H9 (cell line): Measurements from ENCODE around the gene SLC2A11. TPM values are rescaled to one million over a fixed set of nuclear protein-coding genes. Genes with fewer than 3 reads are reported as not detected.
"Not testable (repeated sequence)": the region's sequence is repeated elsewhere in the genome, so short reads cannot be mapped to it uniquely, and the experiment has no call there.

ENCODE experiments used
- DNase-seq: peaks from one replicate; pipeline ENCODE4 v3.0.0-alpha.2; 2017
- H2AFZ ChIP-seq: one replicate; pipeline ENCODE4 v1.6.1; 2013; ENCODE audit warnings: mild to moderate bottlenecking, low read length, control low read depth, moderate library complexity
- H2AK5ac ChIP-seq: 2 replicates; pipeline ENCODE4 v1.6.1; 2013; ENCODE audit warnings: low read length, control low read depth, mixed read lengths; ENCODE audit not compliant: insufficient read length
- H2BK120ac ChIP-seq: one replicate; pipeline ENCODE4 v1.6.1; 2013; ENCODE audit warnings: low read depth, mild to moderate bottlenecking, low read length, control low read depth, inconsistent platforms; ENCODE audit not compliant: poor library complexity, severe bottlenecking
- H2BK12ac ChIP-seq: 2 replicates; pipeline ENCODE4 v1.6.1; 2013; ENCODE audit warnings: low read length, control low read depth, mixed read lengths, low read depth; ENCODE audit not compliant: insufficient read length
- H2BK15ac ChIP-seq: 2 replicates; pipeline ENCODE4 v1.6.1; 2013; ENCODE audit warnings: low read depth, low read length, control low read depth
- H2BK20ac ChIP-seq: one replicate; pipeline ENCODE4 v1.6.1; 2013; ENCODE audit warnings: low read depth, mild to moderate bottlenecking, low read length, control low read depth, inconsistent platforms; ENCODE audit not compliant: poor library complexity, severe bottlenecking
- H2BK5ac ChIP-seq: 2 replicates; pipeline ENCODE4 v1.6.1; 2013; ENCODE audit warnings: low read length, control low read depth, mixed read lengths; ENCODE audit not compliant: insufficient read length
- H3K14ac ChIP-seq: 2 replicates; pipeline ENCODE4 v1.6.1; 2013; ENCODE audit warnings: low read length, control low read depth; ENCODE audit not compliant: insufficient read depth
- H3K18ac ChIP-seq: 2 replicates; pipeline ENCODE4 v1.6.1; 2013; ENCODE audit warnings: low read depth, mild to moderate bottlenecking, mixed read lengths, low read length, control low read depth; ENCODE audit not compliant: insufficient read length
- H3K23ac ChIP-seq: 2 replicates; pipeline ENCODE4 v1.6.1; 2013; ENCODE audit warnings: low read length, control low read depth, mixed read lengths, low read depth; ENCODE audit not compliant: insufficient read length
- H3K23me2 ChIP-seq: 2 replicates; pipeline ENCODE4 v1.6.1; 2013; ENCODE audit warnings: low read depth, mild to moderate bottlenecking, mixed read lengths, low read length, control low read depth; ENCODE audit not compliant: insufficient read length, poor library complexity, severe bottlenecking
- H3K27ac ChIP-seq: 2 replicates; pipeline ENCODE4 v1.5.1; 2013; ENCODE audit warnings: low read length, control low read depth, mixed read lengths, low read depth; ENCODE audit not compliant: insufficient read length
- H3K27me3 ChIP-seq: 2 replicates; pipeline ENCODE4 v1.6.1; 2013; ENCODE audit warnings: low read length, control low read depth, inconsistent platforms; ENCODE audit not compliant: insufficient read depth
- H3K4ac ChIP-seq: 2 replicates; pipeline ENCODE4 v1.6.1; 2013; ENCODE audit warnings: low read depth, mild to moderate bottlenecking, control low read depth, inconsistent platforms, low read length, moderate library complexity
- H3K4me1 ChIP-seq: 2 replicates; pipeline ENCODE4 v1.6.1; 2013; ENCODE audit warnings: low read length, control low read depth, inconsistent platforms; ENCODE audit not compliant: insufficient read depth
- H3K4me2 ChIP-seq: 2 replicates; pipeline ENCODE4 v1.6.1; 2013; ENCODE audit warnings: low read length, control low read depth, mixed read lengths; ENCODE audit not compliant: insufficient read length, insufficient read depth
- H3K56ac ChIP-seq: 2 replicates; pipeline ENCODE4 v1.6.1; 2013; ENCODE audit warnings: low read depth, mild to moderate bottlenecking, mixed read lengths, low read length, control low read depth; ENCODE audit not compliant: insufficient read length
- H3K79me1 ChIP-seq: 2 replicates; pipeline ENCODE4 v1.6.1; 2013; ENCODE audit warnings: low read depth, mild to moderate bottlenecking, moderate library complexity, low read length, control low read depth, inconsistent platforms; ENCODE audit not compliant: insufficient read depth, poor library complexity, severe bottlenecking
- H3K79me2 ChIP-seq: 2 replicates; pipeline ENCODE4 v1.6.1; 2013; ENCODE audit warnings: low read length, control low read depth, inconsistent platforms; ENCODE audit not compliant: insufficient read depth
- H3K9ac ChIP-seq: 2 replicates; pipeline ENCODE4 v1.6.1; 2013; ENCODE audit warnings: low read length, control low read depth, mixed read lengths; ENCODE audit not compliant: insufficient read length; ENCODE audit errors: extremely low read depth
- H3K9me3 ChIP-seq: one replicate; pipeline ENCODE4 v1.6.1; 2013; ENCODE audit warnings: low read depth, low read length, inconsistent platforms; ENCODE audit not compliant: control insufficient read depth
- H3T11ph ChIP-seq: one replicate; pipeline ENCODE4 v1.6.1; 2013; ENCODE audit warnings: mild to moderate bottlenecking, low read length, control low read depth, inconsistent platforms
- H4K20me1 ChIP-seq: one replicate; pipeline ENCODE4 v1.6.1; 2013; ENCODE audit not compliant: control insufficient read depth, insufficient read length, insufficient read depth
- H4K5ac ChIP-seq: 2 replicates; pipeline ENCODE4 v1.6.1; 2013; ENCODE audit warnings: low read depth, mild to moderate bottlenecking, mixed read lengths, low read length, control low read depth; ENCODE audit not compliant: insufficient read length
- H4K8ac ChIP-seq: replicated peaks from 2 replicates; pipeline ENCODE4 v1.6.1; 2013; ENCODE audit warnings: low read length, control low read depth, mixed read lengths, low read depth; ENCODE audit not compliant: insufficient read length
- H4K91ac ChIP-seq: 2 replicates; pipeline ENCODE4 v1.6.1; 2013; ENCODE audit warnings: low read depth, mild to moderate bottlenecking, moderate library complexity, mixed read lengths, low read length, control low read depth; ENCODE audit not compliant: insufficient read length
- H3K27ac Mint-ChIP-seq, 3 experiments: 2 replicates in 2 of 3; 3 replicates in 1 of 3; pipeline ENCODE4 v1.8.0; 2020 to 2021; ENCODE audit warnings: mixed read lengths in 3 of 3, mild to moderate bottlenecking in 1 of 3, moderate library complexity in 1 of 3
- H3K27me3 Mint-ChIP-seq: 2 replicates; pipeline ENCODE4 v1.8.0; 2021; ENCODE audit warnings: low read depth, mild to moderate bottlenecking, moderate library complexity, mixed read lengths
- H3K36me3 Mint-ChIP-seq, 3 experiments: 2 replicates in 2 of 3; 3 replicates in 1 of 3; pipeline ENCODE4 v1.8.0; 2020 to 2021; ENCODE audit warnings: low read depth in 3 of 3, mixed read lengths in 3 of 3; ENCODE audit not compliant: insufficient read depth in 1 of 3
- H3K4me1 Mint-ChIP-seq, 2 experiments: 2 replicates each; pipeline ENCODE4 v1.8.0; 2020; ENCODE audit warnings: mixed read lengths in 2 of 2
- H3K4me3 Mint-ChIP-seq, 2 experiments: 2 replicates in 1 of 2; 3 replicates in 1 of 2; pipeline ENCODE4 v1.8.0; 2020 to 2021; ENCODE audit warnings: mild to moderate bottlenecking in 2 of 2, mixed read lengths in 2 of 2, moderate library complexity in 1 of 2
- H3K9me3 Mint-ChIP-seq, 2 experiments: 2 replicates in 1 of 2; 3 replicates in 1 of 2; pipeline ENCODE4 v1.8.0; 2020; ENCODE audit warnings: mild to moderate bottlenecking in 2 of 2, mixed read lengths in 2 of 2, moderate library complexity in 1 of 2
- WGBS: extraction: QIAGEN DNeasy Blood & Tissue Kit; methylation state at CpG from one replicate; pipeline ENCODE4 v1.1.7; 2013; ENCODE audit warnings: missing lambda C conversion rate, low lambda C conversion rate, mixed read lengths; ENCODE audit not compliant: insufficient read length; ENCODE audit errors: extremely low coverage; 5-methylcytosine and 5-hydroxymethylcytosine counted together
- total RNA-seq: library from RNA; stranded (reverse); gene quantifications from 2 replicates; pipeline ENCODE4 v1.2.1, GENCODE V29; 2021
- TF ChIP-seq, protein P1 (sequence below): fragments of 200-600 bp; sonication (generic); conservative IDR thresholded peaks from 3 replicates; pipeline ENCODE4 v1.8.0; 2021; ENCODE audit warnings: antibody characterized with exemption, mild to moderate bottlenecking

The SLC2A11 gene
- total RNA-seq, 1 experiment from 2014 or later = 15.0 TPM

DNA sequence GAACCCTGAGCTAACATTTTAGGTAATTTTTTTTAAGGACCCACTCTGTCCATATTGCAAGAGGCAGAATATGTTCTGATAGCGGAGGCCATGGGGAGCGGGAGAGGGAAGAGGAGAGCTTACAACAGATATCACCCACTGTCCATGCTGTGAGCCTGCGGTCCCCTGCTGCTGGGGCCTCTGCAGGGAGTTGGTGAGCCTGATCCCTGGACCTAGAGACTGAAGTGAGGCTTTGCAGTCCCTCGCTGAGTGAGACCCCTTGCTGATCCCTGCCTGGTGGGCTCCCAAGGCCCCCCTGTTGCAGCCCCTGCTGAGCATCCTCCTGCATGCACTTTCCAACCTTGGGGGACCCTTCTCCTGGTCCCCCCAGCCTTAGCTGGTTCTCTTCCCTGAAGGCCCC lies 49.0 kb downstream of the SLC2A11 start:
- no peak overlapping the region for H3K9ac ChIP-seq
- H3K27ac ChIP-seq = no peak overlapping the region
- H3K27ac Mint-ChIP-seq = no peak overlapping the region; a peak in 1 of 7 replicates
- no peak overlapping the region for H2BK5ac ChIP-seq
- no peaks in the 10 kb centered on the region for H4K20me1 ChIP-seq
- H3K4me2 ChIP-seq = no peak overlapping the region
- no peak overlapping the region for H4K8ac ChIP-seq
- no peak overlapping the region for H3K23ac ChIP-seq
- H3K79me2 ChIP-seq = no peaks in the 10 kb centered on the region
- no peak overlapping the region for H3K18ac ChIP-seq
- 0 out of 2 replicates have a peak, but pooled peaks cover 3% of the 10 kb centered on the region for H3K4me1 ChIP-seq
- no peak overlapping the region for H3T11ph ChIP-seq
- H4K5ac ChIP-seq = no peak overlapping the region
- no peaks in the 10 kb centered on the region for H3K23me2 ChIP-seq
- peaks cover 9% of the 10 kb centered on the region; the same call in 1 of the 2 replicates for H3K27me3 Mint-ChIP-seq
- no peak overlapping the region for H2BK12ac ChIP-seq
- H3K56ac ChIP-seq = no peak overlapping the region
- H3K4me3 Mint-ChIP-seq = no peak overlapping the region
- no peak overlapping the region for H2AK5ac ChIP-seq
- no peak overlapping the region for H3K14ac ChIP-seq
- H3K36me3 Mint-ChIP-seq = peaks cover 5 to 8% (median 5%) of the 10 kb centered on the region in 3 experiments; a peak in 6 of 7 replicates
- TF ChIP-seq, protein P1, sequence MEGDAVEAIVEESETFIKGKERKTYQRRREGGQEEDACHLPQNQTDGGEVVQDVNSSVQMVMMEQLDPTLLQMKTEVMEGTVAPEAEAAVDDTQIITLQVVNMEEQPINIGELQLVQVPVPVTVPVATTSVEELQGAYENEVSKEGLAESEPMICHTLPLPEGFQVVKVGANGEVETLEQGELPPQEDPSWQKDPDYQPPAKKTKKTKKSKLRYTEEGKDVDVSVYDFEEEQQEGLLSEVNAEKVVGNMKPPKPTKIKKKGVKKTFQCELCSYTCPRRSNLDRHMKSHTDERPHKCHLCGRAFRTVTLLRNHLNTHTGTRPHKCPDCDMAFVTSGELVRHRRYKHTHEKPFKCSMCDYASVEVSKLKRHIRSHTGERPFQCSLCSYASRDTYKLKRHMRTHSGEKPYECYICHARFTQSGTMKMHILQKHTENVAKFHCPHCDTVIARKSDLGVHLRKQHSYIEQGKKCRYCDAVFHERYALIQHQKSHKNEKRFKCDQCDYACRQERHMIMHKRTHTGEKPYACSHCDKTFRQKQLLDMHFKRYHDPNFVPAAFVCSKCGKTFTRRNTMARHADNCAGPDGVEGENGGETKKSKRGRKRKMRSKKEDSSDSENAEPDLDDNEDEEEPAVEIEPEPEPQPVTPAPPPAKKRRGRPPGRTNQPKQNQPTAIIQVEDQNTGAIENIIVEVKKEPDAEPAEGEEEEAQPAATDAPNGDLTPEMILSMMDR = no peak
- H2BK20ac ChIP-seq = no peak overlapping the region
- peaks cover 0 to 3% of the 10 kb centered on the region in 2 experiments; a peak in 2 of 5 replicates for H3K9me3 Mint-ChIP-seq
- no peak overlapping the region for H2AFZ ChIP-seq
- no CpG with 5 or more reads among the region's 4 CpGs for WGBS
- H3K27me3 ChIP-seq = no peaks in the 10 kb centered on the region
- H3K9me3 ChIP-seq = no peaks in the 10 kb centered on the region
- DNase-seq = no peak
- no peak overlapping the region for H2BK120ac ChIP-seq
- no peak overlapping the region for H3K4ac ChIP-seq
- H4K91ac ChIP-seq = no peak overlapping the region
- no peaks in the 10 kb centered on the region for H3K79me1 ChIP-seq
- no peak overlapping the region for H2BK15ac ChIP-seq
- H3K4me1 Mint-ChIP-seq = peaks cover 43 to 48% of the 10 kb centered on the region in 2 experiments

DNA sequence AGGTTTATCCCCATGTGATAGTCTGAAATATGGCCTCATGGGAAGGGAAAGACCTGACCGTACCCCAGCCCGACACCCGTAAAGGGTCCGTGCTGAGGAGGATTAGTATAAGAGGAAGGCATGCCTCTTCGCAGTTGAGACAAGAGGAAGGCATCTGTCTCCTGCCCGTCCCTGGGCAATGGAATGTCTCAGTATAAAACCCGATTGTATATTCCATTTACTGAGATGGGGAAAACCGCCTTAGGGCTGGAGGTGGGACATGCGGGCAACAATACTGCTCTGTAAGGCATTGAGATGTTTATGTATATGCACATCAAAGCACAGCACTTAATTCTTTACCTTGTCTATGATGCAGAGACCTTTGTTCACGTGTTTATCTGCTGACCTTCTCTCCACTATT lies 49.7 kb downstream of the SLC2A11 start:
- peaks cover 3 to 11% (median 8%) of the 10 kb centered on the region in 3 experiments; a peak in 6 of 7 replicates for H3K36me3 Mint-ChIP-seq

More for the DNA sequence above, 49.7 kb downstream of the SLC2A11 start:
- H3K27me3 Mint-ChIP-seq, H3K4me3 Mint-ChIP-seq, H4K8ac ChIP-seq, H4K91ac ChIP-seq, H3K79me2 ChIP-seq, H3K18ac ChIP-seq, H3K4me1 ChIP-seq, H2BK15ac ChIP-seq, DNase-seq, H4K5ac ChIP-seq, H3K4ac ChIP-seq, H3K56ac ChIP-seq, H3K4me2 ChIP-seq, H3K27me3 ChIP-seq, H3K27ac ChIP-seq, H3K9ac ChIP-seq, H3T11ph ChIP-seq, H2BK12ac ChIP-seq, H2BK20ac ChIP-seq, H2BK120ac ChIP-seq, H4K20me1 ChIP-seq, H3K14ac ChIP-seq, H3K79me1 ChIP-seq, H3K23me2 ChIP-seq, H2AFZ ChIP-seq, H3K9me3 Mint-ChIP-seq, H2AK5ac ChIP-seq, H3K9me3 ChIP-seq, H3K23ac ChIP-seq, H2BK5ac ChIP-seq: not testable (repeated sequence)
- no CpG with 5 or more reads among the region's 10 CpGs for WGBS
- Mint-ChIP-seq H3K4me1 (peaks cover 43 to 48% of the 10 kb centered on the region in 2 experiments), H3K27ac (peak overlapping the region in 1 of 3 experiments; percentile 81; a peak in 3 of 7 replicates)
